Measurements from ENCODE around the gene OIP5. TPM values are rescaled to one million over a fixed set of nuclear protein-coding genes. Genes with fewer than 3 reads are reported as not detected.

The OIP5 gene
- polyA plus RNA-seq, result 0.68 TPM

DNA sequence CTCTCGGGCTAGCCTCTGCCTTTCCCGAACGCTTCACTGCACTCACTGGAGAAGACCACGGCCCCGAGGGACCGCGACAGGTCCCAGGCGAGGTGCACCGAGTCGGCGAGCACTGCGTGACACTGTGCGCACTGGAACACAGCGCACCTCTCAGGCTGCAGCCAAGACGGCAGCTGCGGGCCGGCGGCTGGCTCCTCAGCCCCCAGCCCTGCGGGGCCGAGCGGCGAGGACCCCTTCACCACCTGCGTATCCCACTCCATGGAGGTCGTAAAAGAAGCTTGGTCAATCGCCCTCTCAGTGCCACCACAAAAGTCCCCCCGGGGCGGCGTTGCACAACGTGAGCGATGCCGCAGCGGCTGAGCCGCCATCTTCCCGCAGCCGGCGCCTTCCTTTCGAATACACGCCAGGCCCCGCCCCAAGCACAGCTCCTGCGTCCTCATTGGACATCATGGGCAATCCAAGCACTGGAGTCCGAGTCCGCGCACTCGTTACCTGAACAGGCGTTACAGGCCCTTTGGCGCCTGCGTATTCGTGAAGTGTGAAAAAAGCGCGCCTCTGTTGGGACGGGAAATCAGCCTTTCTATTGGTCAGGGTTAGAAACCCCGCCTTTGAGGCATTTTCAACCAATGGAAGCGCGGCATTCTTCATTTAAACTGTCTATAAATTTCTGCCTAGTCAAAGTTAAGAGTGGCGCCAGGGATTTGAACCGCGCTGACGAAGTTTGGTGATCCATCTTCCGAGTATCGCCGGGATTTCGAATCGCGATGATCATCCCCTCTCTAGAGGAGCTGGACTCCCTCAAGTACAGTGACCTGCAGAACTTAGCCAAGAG is at the start of gene OIP5, which contains the start of gene NUSAP1:
Gene OIP5 (minus strand): TSS at position 398 of the 832 bp plus-strand sequence. CDS start 30 bp downstream, at position 368.
Gene NUSAP1 (plus strand): TSS at position 688 of the 832 bp plus-strand sequence. CDS start 77 bp downstream, at position 765.
- Mint-ChIP-seq H3K4me3 (peak within 1 kb of the TSS; percentile 97 to 100 (median 100)), H3K9me3 (no peaks in the 10 kb centered on the region), H3K27me3 (no peaks in the 10 kb centered on the region), H3K36me3 (peaks cover 2% of the 10 kb centered on the region), H3K4me1 (peaks cover 10 to 24% (median 24%) of the 10 kb centered on the region in 3 donors), H3K27ac (peak within 1 kb of the TSS; percentile 92 to 98 (median 98))

DNA sequence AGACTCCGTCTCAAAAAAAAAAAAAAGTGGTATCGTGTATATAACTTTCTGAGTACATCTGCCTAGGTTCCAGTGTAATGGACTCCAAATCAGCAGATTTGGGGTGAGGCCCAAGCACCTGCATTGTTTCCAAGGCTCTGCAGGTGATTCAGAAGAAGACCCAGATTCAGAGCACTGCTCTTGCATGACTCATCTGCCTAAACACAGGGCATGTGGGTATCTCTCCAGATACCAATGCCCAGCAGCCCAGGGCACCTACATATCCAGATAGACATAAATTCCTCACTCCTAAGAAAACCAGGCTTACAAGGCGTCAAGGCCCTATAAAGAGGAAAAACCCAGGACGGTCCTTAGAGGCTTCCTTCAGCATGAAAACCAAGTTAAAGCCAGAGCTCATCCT is 45.6 kb upstream of the OIP5 start:
- Mint-ChIP-seq H3K27me3 (no peaks in the 10 kb centered on the region), H3K36me3 (no peaks in the 10 kb centered on the region), H3K4me3 (no peak overlapping the region), H3K9me3 (no peaks in the 10 kb centered on the region), H3K27ac (no peak overlapping the region), H3K4me1 (peaks cover 0 to 2% (median 0%) of the 10 kb centered on the region in 3 donors)

DNA sequence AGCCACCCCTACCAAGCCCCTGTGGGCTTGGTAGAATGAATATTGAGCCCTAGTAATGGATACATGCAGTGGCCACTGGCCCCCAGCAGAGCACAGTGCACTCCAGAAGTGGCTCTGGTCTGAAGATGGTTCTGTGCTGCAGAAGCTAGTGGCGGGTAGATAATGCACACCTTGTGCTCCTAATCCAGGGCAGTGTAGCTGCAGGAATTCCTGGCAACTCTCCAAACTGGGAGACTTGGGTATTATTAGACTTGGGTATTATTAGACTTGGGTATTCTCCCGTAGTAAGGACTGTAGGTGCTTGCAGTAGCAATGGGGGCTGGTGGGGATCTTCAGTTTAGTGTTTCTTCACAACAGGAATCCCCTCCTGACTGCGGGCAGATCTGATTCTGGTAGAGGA is 35.0 kb upstream of the OIP5 start:
- peaks cover 6% of the 10 kb centered on the region for H3K36me3 Mint-ChIP-seq
- H3K27ac Mint-ChIP-seq, result no peak overlapping the region
- H3K27me3 Mint-ChIP-seq, result no peaks in the 10 kb centered on the region
- no peaks in the 10 kb centered on the region for H3K9me3 Mint-ChIP-seq
- H3K4me3 Mint-ChIP-seq, result no peak overlapping the region
- H3K4me1 Mint-ChIP-seq, result no peaks in the 10 kb centered on the region

DNA sequence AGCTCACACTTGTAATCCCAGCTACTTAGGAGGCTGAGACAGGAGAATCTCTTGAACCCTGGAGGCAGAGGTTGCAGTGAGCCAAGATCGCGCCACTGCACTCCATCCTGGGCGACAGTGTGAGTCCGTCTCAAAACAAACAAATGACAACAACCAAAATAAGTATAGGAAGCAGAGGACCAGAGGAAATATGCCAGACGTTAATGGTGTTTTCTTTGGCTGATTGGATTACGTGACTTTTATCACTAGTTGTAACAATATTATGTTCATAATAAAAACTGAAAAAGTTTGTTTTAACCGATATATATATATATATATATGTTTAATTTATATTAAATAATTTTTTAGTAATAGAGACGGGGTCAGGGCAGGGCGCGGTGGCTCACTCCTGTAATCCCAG is 22.0 kb upstream of the OIP5 start:
- H3K9me3 Mint-ChIP-seq, result no peaks in the 10 kb centered on the region
- no peak overlapping the region for H3K27ac Mint-ChIP-seq
- H3K27me3 Mint-ChIP-seq, result no peaks in the 10 kb centered on the region
- H3K4me1 Mint-ChIP-seq, result peaks cover 0 to 1% (median 0%) of the 10 kb centered on the region in 3 donors
- H3K36me3 Mint-ChIP-seq, result peaks cover 9% of the 10 kb centered on the region
- no peak overlapping the region for H3K4me3 Mint-ChIP-seq

DNA sequence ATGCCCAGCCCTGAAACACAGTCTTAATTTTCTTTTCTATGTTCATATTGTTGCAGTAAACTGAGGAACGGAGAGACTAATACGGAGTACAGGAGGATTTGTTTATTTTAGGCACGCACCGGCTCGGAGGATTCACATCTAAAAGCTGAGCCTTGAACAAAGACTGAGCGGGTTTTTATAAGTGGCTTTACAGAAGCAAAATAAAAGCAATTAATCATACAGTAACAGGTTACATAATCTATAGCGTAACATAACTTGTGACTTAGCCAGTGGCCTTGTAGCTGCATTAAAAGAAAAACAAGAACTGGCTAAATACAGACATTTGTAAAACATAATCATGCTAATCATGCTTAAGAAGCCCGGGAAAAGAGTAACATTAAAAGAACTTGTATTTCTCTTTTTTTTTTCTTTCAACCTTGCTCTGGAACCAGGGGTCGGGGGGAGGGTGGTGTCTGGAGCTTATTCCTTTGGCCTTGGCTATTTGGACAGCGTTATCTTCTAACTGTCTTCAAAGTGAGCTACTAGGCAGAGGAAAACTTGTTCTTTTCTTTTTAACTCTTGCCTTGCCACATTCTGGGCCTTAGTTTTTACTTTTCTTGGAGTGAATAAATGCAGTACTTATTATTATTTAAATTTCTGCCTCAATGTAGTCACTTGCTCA is 17.8 kb upstream of the OIP5 start:
- H3K36me3 Mint-ChIP-seq, result peaks cover 8% of the 10 kb centered on the region
- no peak overlapping the region for H3K27ac Mint-ChIP-seq
- H3K27me3 Mint-ChIP-seq, result no peaks in the 10 kb centered on the region
- no peak overlapping the region for H3K4me3 Mint-ChIP-seq
- H3K4me1 Mint-ChIP-seq, result peaks cover 0 to 1% (median 0%) of the 10 kb centered on the region in 3 donors
- H3K9me3 Mint-ChIP-seq, result no peaks in the 10 kb centered on the region

DNA sequence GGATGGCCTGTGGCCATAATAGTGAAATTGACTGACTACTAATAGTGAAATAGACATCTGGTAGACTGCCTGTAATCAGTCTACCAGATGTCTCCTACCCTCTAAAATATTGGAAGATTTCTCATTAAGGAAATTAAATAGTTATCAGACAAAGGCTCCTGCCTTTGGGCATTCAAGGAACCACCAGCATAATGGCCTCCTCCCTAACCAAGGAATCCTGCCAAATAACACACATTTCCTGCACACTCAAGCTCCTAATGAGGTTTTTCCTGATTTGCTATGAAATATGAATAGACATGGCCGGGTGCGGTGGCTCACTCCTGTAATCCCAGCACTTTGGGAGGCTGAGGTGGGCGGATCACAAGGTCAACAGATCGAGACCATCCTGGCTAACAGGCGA is 14.8 kb upstream of the OIP5 start:
- H3K36me3 Mint-ChIP-seq, result peaks cover 10% of the 10 kb centered on the region
- H3K4me1 Mint-ChIP-seq, result peaks cover 0 to 1% (median 0%) of the 10 kb centered on the region in 3 donors
- H3K27ac Mint-ChIP-seq, result no peak overlapping the region
- no peaks in the 10 kb centered on the region for H3K9me3 Mint-ChIP-seq
- no peaks in the 10 kb centered on the region for H3K27me3 Mint-ChIP-seq
- no peak overlapping the region for H3K4me3 Mint-ChIP-seq

DNA sequence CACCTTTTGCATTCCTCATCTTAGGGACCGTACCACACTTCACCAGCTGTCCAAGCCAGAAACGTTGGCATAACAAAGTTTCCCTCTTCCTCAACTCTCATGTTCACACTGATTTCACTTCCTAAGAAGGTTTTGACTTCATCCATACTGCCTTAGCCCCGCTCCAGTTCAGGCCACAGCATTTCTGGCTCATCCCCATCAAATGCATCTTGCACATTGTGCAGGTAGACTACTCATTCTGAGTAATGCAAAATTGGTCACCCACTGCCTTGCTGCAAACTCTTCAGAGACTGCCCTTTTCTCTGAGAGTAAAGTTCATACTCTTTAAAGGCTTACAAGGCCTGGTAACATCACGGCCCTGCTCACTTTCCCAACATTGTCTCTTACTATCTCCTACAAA is 9.1 kb upstream of the OIP5 start:
- peaks cover 9% of the 10 kb centered on the region for H3K36me3 Mint-ChIP-seq
- no peaks in the 10 kb centered on the region for H3K27me3 Mint-ChIP-seq
- H3K27ac Mint-ChIP-seq, result peak overlapping the region in 1 of 3 donors; percentile 19
- H3K9me3 Mint-ChIP-seq, result no peaks in the 10 kb centered on the region
- no peak overlapping the region for H3K4me3 Mint-ChIP-seq
- H3K4me1 Mint-ChIP-seq, result peaks cover 3 to 9% (median 5%) of the 10 kb centered on the region in 3 donors

DNA sequence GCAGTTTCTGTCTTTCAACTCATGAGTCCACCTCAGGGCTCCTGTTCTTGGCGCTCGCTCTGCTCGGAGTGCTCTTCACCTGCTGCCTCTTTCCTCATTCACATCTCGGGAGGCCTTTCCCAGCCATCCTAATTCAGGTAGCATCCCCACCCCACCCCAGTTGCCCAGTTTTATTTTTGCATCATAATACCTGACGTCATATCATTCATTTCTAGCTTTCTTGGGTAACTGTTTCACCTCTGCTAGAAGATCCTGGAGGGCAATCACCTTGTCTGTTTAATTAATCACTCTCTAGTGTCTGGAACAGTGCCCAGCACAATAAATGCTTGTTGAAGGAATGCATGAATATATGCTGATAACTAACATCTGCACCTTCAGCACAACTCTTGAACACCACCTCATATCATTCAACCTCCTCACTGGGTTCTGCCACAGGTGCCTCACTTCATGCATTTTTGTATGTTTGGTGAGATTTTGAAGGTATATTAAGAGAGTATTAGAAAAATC is 7.9 kb upstream of the OIP5 start:
- peaks cover 5 to 9% (median 5%) of the 10 kb centered on the region in 3 donors for H3K4me1 Mint-ChIP-seq

DNA sequence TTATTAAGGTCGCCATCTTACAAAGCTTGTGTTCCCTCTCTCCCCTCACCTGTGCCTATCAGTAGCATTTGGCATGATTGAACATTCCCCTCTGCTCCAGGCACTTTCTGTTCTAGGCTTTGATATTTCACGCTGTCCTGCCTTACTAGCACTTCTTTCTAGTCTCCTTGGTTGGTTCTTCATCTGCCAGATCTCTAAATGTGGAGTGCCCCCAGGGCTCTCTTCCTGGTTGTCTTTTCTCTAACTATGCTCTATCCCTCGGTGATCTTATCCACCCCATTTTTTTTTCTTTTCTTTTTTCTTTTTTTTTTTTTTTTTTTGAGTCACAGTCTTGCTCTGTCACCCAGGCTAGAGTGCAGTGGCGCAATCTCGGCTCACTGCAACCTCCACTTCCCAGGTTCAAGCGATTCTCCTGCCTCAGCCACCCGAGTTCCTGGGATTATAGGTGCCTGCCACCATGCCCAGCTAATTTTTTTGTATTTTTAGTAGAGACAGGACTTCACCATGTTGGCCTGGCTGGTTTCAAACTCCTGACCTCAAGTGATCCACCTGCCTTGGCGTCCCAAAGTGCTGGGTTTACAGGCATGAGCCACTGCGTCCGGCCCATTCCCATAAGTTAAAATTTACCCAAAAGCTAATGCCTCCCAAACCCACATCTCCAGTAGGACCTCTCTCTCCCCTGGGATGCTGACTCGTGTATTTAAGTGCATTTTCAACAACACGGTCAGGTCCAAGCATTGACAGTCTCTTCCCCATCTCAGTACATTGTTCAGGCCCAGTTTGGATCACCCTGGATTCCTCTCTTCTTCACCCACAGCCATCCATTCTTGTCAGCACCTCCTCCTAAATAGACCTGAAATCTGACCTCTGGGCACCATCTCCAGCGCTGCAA is 5.5 kb upstream of the OIP5 start:
- Mint-ChIP-seq H3K9me3 (no peaks in the 10 kb centered on the region), H3K36me3 (peaks cover 6% of the 10 kb centered on the region), H3K27ac (peak overlapping the region in 1 of 3 donors; percentile 61), H3K27me3 (no peaks in the 10 kb centered on the region), H3K4me1 (peaks cover 14 to 16% (median 15%) of the 10 kb centered on the region in 3 donors), H3K4me3 (peak overlapping the region in 2 of 4 donors; percentile 18 to 28)

More for the DNA sequence above, 7.9 kb upstream of the OIP5 start:
- Mint-ChIP-seq H3K9me3 (no peaks in the 10 kb centered on the region), H3K4me3 (peak overlapping the region in 1 of 4 donors; percentile 55), H3K36me3 (peaks cover 6% of the 10 kb centered on the region), H3K27ac (peak overlapping the region in 1 of 3 donors; percentile 19), H3K27me3 (no peaks in the 10 kb centered on the region)

DNA sequence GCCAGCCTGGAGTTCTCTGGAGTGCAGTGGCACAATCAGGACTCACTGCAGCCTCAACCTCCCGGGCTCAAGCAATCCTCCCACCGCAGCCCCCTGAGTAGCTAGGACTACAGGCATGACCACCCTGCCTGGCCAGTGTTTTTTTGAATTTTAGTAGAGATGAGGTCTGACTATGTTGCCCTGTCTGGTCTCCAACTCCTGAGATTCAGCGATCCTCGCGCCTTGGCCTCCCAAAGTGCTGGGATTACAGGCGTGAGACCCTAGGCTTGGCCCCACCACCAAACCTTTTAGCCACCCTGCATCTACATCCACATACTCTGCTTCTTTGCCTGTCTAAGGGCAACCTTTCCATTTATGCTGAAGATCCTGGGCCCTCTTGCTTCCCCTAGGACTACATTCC is 4.7 kb upstream of the OIP5 start:
- Mint-ChIP-seq H3K27me3 (no peaks in the 10 kb centered on the region), H3K4me1 (peaks cover 17 to 21% (median 19%) of the 10 kb centered on the region in 3 donors), H3K4me3 (peak overlapping the region in 2 of 4 donors; percentile 24 to 26), H3K27ac (peak overlapping the region in 1 of 3 donors; percentile 41), H3K9me3 (no peaks in the 10 kb centered on the region), H3K36me3 (peaks cover 6% of the 10 kb centered on the region)

DNA sequence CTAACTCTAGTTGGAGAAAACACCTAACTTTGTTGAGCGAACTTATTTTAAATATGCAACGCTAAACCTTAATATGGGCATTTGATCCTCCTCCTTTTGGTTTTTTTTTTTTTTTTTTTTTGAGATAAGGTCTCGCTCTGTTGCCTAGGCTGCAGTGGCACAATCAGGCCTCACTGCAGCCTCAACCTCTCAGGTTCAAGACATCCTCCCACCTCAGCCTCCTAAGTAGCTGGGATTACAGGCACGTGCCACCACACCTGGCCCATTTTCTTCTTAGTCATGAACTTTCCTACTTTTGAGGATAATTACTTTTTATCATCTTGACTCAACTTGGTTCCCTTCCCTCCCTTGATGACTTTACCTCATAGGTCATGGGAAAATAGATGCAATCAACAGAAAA is 4.2 kb upstream of the OIP5 start:
- Mint-ChIP-seq H3K36me3 (peaks cover 6% of the 10 kb centered on the region), H3K9me3 (no peaks in the 10 kb centered on the region), H3K4me3 (peak overlapping the region in 3 of 4 donors; percentile 24 to 73 (median 31)), H3K27ac (no peak overlapping the region), H3K27me3 (no peaks in the 10 kb centered on the region), H3K4me1 (peaks cover 17 to 23% (median 19%) of the 10 kb centered on the region in 3 donors)

DNA sequence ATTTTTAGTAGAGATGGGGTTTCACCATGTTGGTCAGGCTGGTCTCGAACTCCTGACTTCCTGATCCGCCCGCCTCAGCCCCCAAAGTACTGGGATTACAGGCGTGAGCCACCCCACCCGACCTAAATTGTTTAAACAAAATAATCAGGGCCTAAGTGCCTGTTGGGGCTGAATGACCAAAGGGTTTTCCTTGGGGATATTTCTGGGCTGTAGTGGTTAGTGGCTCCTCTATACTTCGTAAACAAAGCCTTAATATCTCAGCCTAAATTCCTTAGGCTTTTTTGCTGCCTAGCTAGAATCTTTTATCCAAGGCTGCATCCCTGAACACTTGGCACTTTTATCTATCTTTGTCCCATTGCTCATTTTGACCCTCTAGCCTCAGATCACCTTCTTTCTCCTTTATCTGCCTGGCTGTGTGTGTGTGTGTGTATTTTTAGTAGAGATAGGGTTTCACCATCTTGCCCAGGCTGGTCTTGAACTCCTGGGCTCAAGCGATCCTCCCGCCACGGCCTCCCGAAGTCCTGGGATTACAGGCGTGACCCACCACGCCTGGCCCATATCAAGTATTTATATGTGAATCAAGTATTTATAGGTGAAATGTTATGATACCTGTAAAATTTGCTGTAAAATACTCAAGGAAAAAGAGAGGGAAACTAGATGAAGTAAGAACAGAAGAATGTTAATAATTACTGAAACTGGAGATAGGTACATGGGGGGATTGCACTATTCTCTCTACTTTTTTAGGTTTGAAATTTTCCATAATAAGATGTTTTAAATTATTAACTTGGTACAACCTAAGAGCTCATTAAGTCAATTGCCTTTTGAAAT is 2.1 kb upstream of the OIP5 start:
- Mint-ChIP-seq H3K4me3 (peak overlapping the region; percentile 88 to 100 (median 98)), H3K4me1 (peaks cover 17 to 26% (median 20%) of the 10 kb centered on the region in 3 donors), H3K9me3 (no peaks in the 10 kb centered on the region), H3K36me3 (peaks cover 6% of the 10 kb centered on the region), H3K27ac (peak overlapping the region in 2 of 3 donors; percentile 72 to 98), H3K27me3 (no peaks in the 10 kb centered on the region)

DNA sequence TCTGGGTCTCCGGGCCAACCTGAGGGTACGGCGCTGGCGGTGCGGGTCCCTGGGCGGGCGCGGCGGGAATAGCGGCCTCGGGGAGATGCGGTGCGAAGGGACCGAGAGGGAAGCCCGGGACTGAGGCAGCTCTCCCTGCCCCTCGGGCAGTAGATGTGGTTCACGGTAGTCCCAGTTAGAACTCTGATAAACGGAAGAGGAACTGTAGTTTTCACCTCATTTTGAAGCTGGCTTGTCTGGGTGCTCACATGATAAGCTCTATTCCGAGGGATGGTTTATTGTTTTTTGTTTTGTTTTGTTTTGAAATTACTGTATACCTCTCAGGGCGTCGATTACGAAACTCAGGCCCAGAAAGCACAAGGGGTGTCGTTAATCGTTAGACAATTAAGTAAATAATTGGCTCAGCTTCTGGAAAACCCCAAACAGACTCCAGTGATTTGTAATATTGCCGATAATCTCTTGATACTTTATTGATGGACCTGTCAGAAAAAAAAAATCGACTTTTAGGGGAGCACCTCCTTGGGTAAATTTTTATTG is 703 bp upstream of the OIP5 start:
- H3K9me3 Mint-ChIP-seq, result no peaks in the 10 kb centered on the region
- peak overlapping the region; percentile 97 to 100 (median 100) for H3K4me3 Mint-ChIP-seq
- peak overlapping the region; percentile 92 to 98 (median 98) for H3K27ac Mint-ChIP-seq
- H3K4me1 Mint-ChIP-seq, result peaks cover 14 to 26% (median 24%) of the 10 kb centered on the region in 3 donors
- peaks cover 3% of the 10 kb centered on the region for H3K36me3 Mint-ChIP-seq
- H3K27me3 Mint-ChIP-seq, result no peaks in the 10 kb centered on the region
